Left lung (tissue), 10 donors: ENCODE measurements around the gene MGMT. TPM values are rescaled to one million over a fixed set of nuclear protein-coding genes. Genes with fewer than 3 reads are reported as not detected.

Experiments used
- ATAC-seq: fragments of 200-7000 bp; cut with Tn5 transposase; one replicate; pipeline ENCODE4 v1.9.1; 2020; ENCODE audit warnings: moderate library complexity
- DNase-seq, 4 donors: peaks; one replicate each; pipeline ENCODE4 v3.0.0-alpha.2; 2013 to 2020
- H3K27ac ChIP-seq, 2 donors: fragments of 200-600 bp; sonication (generic) in 1 of 2; one replicate each; pipeline versions ENCODE4 v1.5.0 to v1.8.0; 2020 to 2021
- H3K27me3 ChIP-seq, 2 donors: fragments of 200-600 bp; sonication (generic) in 1 of 2; one replicate each; pipeline versions ENCODE4 v1.5.0 to v1.8.0; 2020 to 2021
- H3K36me3 ChIP-seq, 2 donors: fragments of 200-600 bp; sonication (generic) in 1 of 2; one replicate each; pipeline versions ENCODE4 v1.5.0 to v1.8.0; 2020 to 2021
- H3K4me1 ChIP-seq, 2 donors: fragments of 200-600 bp; one replicate each; pipeline ENCODE4 v1.8.0; 2021
- H3K4me3 ChIP-seq, 2 donors: fragments of 200-600 bp; sonication (generic) in 1 of 2; one replicate each; pipeline versions ENCODE4 v1.5.0 to v1.8.0; 2020 to 2021; ENCODE audit warnings: mild to moderate bottlenecking in 1 of 2
- H3K9me3 ChIP-seq, 2 donors: fragments of 200-600 bp; sonication (generic) in 1 of 2; one replicate each; pipeline versions ENCODE4 v1.5.0 to v1.8.0; 2020 to 2021
- intact Hi-C, 2 donors: fragments of 100-400 bp; cut with DNase I; formaldehyde crosslinking; loops; one replicate each; pipeline versions ENCODE4 v1.11.2 to v1.14.2; 2022
- polyA plus RNA-seq, 6 donors: library from polyadenylated mRNA; unstranded; fragments of 120-200 nt; gene quantifications; one replicate each; pipeline ENCODE4 v1.2.1, GENCODE V29; 2013; ENCODE audit not compliant: insufficient read length in 6 of 6
- total RNA-seq, 2 donors: library from RNA; stranded (reverse); fragmentation: NEBNext Ultra II Directional; extraction: Animal tissue kit (Norgen Biotek cat#: 25700); gene quantifications; one replicate each; pipeline ENCODE4 v1.2.1, GENCODE V29; 2021
- TF ChIP-seq, protein P1 (sequence below), 2 donors: fragments of 200-600 bp; sonication (generic) in 1 of 2; IDR thresholded peaks; one replicate each; pipeline versions ENCODE4 v1.5.0 to v1.8.0; 2021; ENCODE audit warnings: antibody characterized with exemption in 2 of 2
- donor health status: DM: no; HTN: yes; CAD: no.
- donor health status: DM: no; HTN: no; CAD: no.

The MGMT gene
- total and polyA plus RNA-seq, 8 donors, result 13.1 to 25.5 (median 17.0) TPM

DNA sequence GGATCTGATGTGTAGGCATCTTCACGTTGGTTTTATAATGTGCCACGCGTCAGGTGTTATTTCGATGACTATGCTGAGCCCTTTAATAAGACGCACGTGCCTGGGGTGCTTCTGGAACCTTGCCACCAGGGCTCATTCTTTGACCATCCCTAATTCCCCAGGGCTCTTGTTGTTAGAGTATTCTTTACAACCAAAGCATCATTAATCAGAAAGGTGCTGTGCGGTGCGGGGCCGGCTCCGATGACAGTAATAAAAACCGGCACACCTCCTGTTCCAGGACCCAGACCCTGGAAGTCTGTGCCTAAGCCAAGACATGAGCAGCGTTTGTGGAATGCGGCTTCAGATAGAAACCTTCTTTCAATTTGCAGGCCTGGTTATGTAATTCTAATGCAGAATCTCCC is 58.4 kb downstream of the MGMT start:
- no peaks in the 10 kb centered on the region for H3K27me3 ChIP-seq
- H3K4me1 ChIP-seq, result no peaks in the 10 kb centered on the region
- no peak overlapping the region for H3K4me3 ChIP-seq
- ATAC-seq (no peak), DNase-seq (no peak)
- TF ChIP-seq, protein P1, sequence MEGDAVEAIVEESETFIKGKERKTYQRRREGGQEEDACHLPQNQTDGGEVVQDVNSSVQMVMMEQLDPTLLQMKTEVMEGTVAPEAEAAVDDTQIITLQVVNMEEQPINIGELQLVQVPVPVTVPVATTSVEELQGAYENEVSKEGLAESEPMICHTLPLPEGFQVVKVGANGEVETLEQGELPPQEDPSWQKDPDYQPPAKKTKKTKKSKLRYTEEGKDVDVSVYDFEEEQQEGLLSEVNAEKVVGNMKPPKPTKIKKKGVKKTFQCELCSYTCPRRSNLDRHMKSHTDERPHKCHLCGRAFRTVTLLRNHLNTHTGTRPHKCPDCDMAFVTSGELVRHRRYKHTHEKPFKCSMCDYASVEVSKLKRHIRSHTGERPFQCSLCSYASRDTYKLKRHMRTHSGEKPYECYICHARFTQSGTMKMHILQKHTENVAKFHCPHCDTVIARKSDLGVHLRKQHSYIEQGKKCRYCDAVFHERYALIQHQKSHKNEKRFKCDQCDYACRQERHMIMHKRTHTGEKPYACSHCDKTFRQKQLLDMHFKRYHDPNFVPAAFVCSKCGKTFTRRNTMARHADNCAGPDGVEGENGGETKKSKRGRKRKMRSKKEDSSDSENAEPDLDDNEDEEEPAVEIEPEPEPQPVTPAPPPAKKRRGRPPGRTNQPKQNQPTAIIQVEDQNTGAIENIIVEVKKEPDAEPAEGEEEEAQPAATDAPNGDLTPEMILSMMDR (IDR thresholded peaks at IDR 0.05), result no peak
- intact Hi-C loops, result no loop called here
- H3K9me3 ChIP-seq, result no peaks in the 10 kb centered on the region
- no peaks in the 10 kb centered on the region for H3K36me3 ChIP-seq
- H3K27ac ChIP-seq, result no peak overlapping the region

DNA sequence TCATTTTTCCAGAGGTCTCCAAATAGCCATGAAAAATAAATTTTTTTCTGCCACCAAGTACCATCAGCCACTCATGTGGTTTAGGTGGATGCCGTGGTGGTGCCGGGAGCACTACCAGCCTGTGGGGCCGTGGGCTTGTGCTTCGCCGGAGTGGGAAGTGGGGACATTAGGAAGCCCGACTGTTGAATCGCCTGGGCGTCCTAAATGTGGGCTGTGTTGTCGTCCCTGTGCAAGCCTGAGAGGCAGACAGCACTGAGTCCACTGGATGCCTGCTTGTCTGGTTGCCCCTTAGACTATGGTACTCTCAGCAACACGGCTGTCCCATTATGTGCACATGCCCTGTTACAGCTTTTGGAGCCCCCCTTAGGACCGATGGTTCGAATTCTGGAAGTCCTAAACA is 59.9 kb downstream of the MGMT start:
- ATAC-seq (no peak), DNase-seq (no peak)
- intact Hi-C loops, result no loop called here
- H3K27me3 ChIP-seq, result no peaks in the 10 kb centered on the region
- H3K27ac ChIP-seq, result no peak overlapping the region
- peaks cover 1% of the 10 kb centered on the region in 2 donors for H3K4me1 ChIP-seq
- no peaks in the 10 kb centered on the region for H3K36me3 ChIP-seq
- H3K4me3 ChIP-seq, result no peak overlapping the region
- no peaks in the 10 kb centered on the region for H3K9me3 ChIP-seq
- TF ChIP-seq, protein P1 (IDR thresholded peaks at IDR 0.05), result no peak

DNA sequence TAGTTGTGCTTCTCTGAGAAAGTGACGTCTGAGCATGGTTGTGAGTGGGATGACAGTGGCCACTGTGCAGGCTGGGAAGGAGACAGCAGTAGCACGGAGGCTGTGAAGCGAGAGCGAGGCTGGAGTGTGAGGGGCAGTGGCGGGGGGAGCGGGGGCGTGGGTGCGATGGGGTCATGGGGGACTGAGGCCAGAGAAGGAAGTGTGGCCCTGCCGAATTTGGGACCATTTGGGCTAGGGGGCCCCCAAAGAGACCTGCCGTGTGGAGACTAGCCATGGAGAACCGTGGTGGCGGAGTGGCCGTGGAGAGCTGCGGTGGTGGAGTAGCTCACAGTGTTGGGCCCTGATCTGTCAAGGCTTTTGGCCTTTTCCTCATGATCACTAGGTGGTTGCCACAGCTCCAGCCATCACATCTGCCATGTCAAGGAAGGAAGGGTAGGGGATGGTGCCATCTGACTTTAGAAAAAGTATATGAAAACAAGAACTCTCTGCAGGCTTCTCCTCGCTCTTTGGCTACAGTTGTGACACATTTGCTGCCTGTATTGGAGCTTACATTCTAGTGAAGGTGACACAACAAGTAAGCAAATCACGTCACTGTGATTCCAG is 61.4 kb downstream of the MGMT start:
- TF ChIP-seq, protein P1 (IDR thresholded peaks at IDR 0.05), result no peak
- DNase-seq (no peak), ATAC-seq (no peak)
- intact Hi-C loops, result no loop called here
- Histone ChIP-seq H3K27me3 (no peaks in the 10 kb centered on the region), H3K36me3 (no peaks in the 10 kb centered on the region), H3K9me3 (no peaks in the 10 kb centered on the region), H3K27ac (no peak overlapping the region), H3K4me3 (no peak overlapping the region), H3K4me1 (peaks cover 4 to 6% of the 10 kb centered on the region in 2 donors)

DNA sequence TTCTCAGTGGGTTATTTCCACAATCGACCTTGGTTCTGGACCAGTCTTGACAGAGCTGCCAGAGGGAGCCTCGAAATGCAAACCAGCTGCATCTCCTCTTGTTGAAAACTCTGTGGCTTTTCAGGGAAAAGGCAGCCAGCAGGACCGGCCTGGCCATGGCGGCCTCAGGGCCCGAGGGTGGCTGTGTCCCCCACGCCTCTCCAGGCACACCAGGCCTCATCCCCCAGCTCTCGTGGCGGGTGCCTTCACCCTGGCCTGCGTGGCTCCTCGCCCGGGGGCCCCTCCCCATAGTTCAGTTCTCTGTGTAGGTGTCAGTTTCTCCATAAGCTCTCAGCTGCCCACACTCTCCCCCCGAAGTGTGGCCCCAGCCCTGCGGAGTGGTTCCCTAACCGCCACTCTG is 63.5 kb downstream of the MGMT start:
- H3K27ac ChIP-seq, result no peak overlapping the region
- H3K36me3 ChIP-seq, result no peaks in the 10 kb centered on the region
- ATAC-seq (no peak), DNase-seq (no peak)
- peaks cover 4 to 6% of the 10 kb centered on the region in 2 donors for H3K4me1 ChIP-seq
- TF ChIP-seq, protein P1 (IDR thresholded peaks at IDR 0.05), result no peak
- no peak overlapping the region for H3K4me3 ChIP-seq
- H3K27me3 ChIP-seq, result no peaks in the 10 kb centered on the region
- intact Hi-C loops, result no loop called here
- H3K9me3 ChIP-seq, result no peaks in the 10 kb centered on the region

DNA sequence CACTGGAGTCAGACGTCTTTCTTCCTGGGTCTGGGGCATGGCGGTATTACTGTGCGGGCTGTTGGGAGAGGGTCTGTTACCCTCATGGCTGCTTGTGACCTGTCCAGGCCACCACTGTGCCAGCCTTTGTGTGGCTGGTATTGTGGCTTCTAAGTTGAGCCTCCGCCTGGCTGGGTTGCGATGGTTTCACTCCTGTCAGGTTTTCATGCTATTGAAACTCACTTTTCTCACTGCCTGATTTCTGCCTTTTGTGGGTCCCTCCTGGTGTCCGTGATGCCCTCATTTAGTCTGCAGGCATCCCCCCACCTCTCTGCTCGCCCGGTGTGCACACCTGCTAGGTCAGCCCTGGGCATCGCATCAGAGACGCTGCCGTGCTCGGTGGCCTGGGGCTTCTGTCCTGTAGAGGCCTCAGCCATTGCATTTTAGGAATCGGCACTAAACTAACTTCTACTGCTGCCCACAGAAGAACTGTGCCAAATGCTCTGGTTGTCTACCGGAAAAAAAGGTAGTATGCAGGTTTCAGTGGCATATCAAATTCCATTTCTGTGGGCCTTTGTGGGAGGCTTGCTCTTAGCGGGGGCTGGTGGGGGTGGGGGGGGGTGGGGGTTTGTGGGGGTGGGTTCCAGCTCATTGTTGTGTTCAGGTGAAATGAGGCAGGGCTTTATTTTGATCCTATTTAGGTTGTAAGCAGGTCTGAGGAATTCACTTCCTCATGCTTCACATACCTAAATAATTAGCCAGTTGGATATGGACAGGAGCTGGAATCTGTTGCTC is 64.3 kb downstream of the MGMT start:
- TF ChIP-seq, protein P1 (IDR thresholded peaks at IDR 0.05), result no peak
- H3K9me3 ChIP-seq, result no peaks in the 10 kb centered on the region
- no peak overlapping the region for H3K27ac ChIP-seq
- intact Hi-C loops, result no loop called here
- ATAC-seq (peak; percentile 84), DNase-seq (no peak)
- no peaks in the 10 kb centered on the region for H3K27me3 ChIP-seq
- peaks cover 0 to 3% of the 10 kb centered on the region in 2 donors for H3K36me3 ChIP-seq
- H3K4me1 ChIP-seq, result peaks cover 4 to 6% of the 10 kb centered on the region in 2 donors
- no peak overlapping the region for H3K4me3 ChIP-seq
